DOHH2 (cell line): ENCODE data around the gene PHF2.

ENCODE experiments used
- H3F3A ChIP-seq: fragments of 200-600 bp; sonication (generic), shearing (Covaris generic); 2 replicates; pipeline ENCODE4 v1.6.0; 2016; ENCODE audit warnings: antibody characterized with exemption, mild to moderate bottlenecking; ENCODE audit not compliant: control insufficient read depth, insufficient read depth
- H3K27ac ChIP-seq: fragments of 200-600 bp; sonication (generic); 2 replicates; pipeline ENCODE4 v1.5.1; 2014; ENCODE audit warnings: low read depth, mild to moderate bottlenecking, low read length, moderate library complexity
- H3K27me3 ChIP-seq: fragments of 200-600 bp; sonication (generic); 2 replicates; pipeline ENCODE4 v1.6.1; 2014; ENCODE audit warnings: mild to moderate bottlenecking, low read length, mixed read lengths; ENCODE audit not compliant: control insufficient read depth
- H3K36me3 ChIP-seq: fragments of 200-600 bp; sonication (generic); 2 replicates; pipeline ENCODE4 v1.6.1; 2014; ENCODE audit warnings: mild to moderate bottlenecking, low read length, moderate library complexity, mixed read lengths; ENCODE audit not compliant: control insufficient read depth
- H3K4me1 ChIP-seq: fragments of 200-600 bp; sonication (generic); 2 replicates; pipeline ENCODE4 v1.6.1; 2014; ENCODE audit warnings: mild to moderate bottlenecking, low read length, mixed read lengths; ENCODE audit not compliant: control insufficient read depth
- H3K4me2 ChIP-seq: fragments of 200-600 bp; sonication (generic); 2 replicates; pipeline ENCODE4 v1.6.0; 2014; ENCODE audit warnings: mild to moderate bottlenecking, low read length, moderate library complexity
- H3K4me3 ChIP-seq: fragments of 200-600 bp; sonication (generic); 2 replicates; pipeline ENCODE4 v1.5.1; 2014; ENCODE audit warnings: mild to moderate bottlenecking, low read length, mixed read lengths
- H3K79me2 ChIP-seq: fragments of 200-600 bp; sonication (generic); 2 replicates; pipeline ENCODE4 v1.6.1; 2014; ENCODE audit warnings: mild to moderate bottlenecking, low read length, mixed read lengths; ENCODE audit not compliant: control insufficient read depth
- H3K9me2 ChIP-seq: fragments of 200-600 bp; sonication (generic); replicated peaks from 2 replicates; pipeline ENCODE4 v1.6.1; 2014; ENCODE audit warnings: mild to moderate bottlenecking, low read length, mixed read lengths; ENCODE audit not compliant: control insufficient read depth
- H3K9me3 ChIP-seq: fragments of 200-600 bp; sonication (generic); 2 replicates; pipeline ENCODE4 v1.6.1; 2014; ENCODE audit warnings: antibody characterized with exemption, low read length, mixed read lengths; ENCODE audit not compliant: control insufficient read depth, insufficient read depth
- H4K20me1 ChIP-seq: fragments of 200-600 bp; sonication (generic); 2 replicates; pipeline ENCODE4 v1.6.0; 2014; ENCODE audit warnings: low read depth, mild to moderate bottlenecking, antibody characterized with exemption, low read length, moderate library complexity; ENCODE audit not compliant: control insufficient read depth, insufficient read depth
- EZH2phosphoT487 ChIP-seq: fragments of 200-600 bp; sonication (generic); IDR thresholded peaks from 2 replicates; pipeline ENCODE4 v1.6.1; 2017; ENCODE audit warnings: borderline replicate concordance, mild to moderate bottlenecking, antibody characterized with exemption, low read length, moderate library complexity, mixed read lengths
- TF ChIP-seq, protein P1 (sequence below): fragments of 200-600 bp; sonication (generic); IDR thresholded peaks from one replicate; pipeline ENCODE4 v1.5.1; 2014; ENCODE audit warnings: antibody characterized with exemption, mild to moderate bottlenecking, low read depth, low read length; ENCODE audit not compliant: poor library complexity, severe bottlenecking

The PHF2 gene

GRCh38 chr9:93613791-93614190, 37.4 kb downstream of the PHF2 start:
- H3K27ac ChIP-seq: no peak overlapping the region
- H3F3A ChIP-seq: no peaks in the 10 kb centered on the region
- no peaks in the 10 kb centered on the region for H3K27me3 ChIP-seq
- no peaks in the 10 kb centered on the region for H3K36me3 ChIP-seq
- TF ChIP-seq EZH2phosphoT487: no peak
- TF ChIP-seq, protein P1, sequence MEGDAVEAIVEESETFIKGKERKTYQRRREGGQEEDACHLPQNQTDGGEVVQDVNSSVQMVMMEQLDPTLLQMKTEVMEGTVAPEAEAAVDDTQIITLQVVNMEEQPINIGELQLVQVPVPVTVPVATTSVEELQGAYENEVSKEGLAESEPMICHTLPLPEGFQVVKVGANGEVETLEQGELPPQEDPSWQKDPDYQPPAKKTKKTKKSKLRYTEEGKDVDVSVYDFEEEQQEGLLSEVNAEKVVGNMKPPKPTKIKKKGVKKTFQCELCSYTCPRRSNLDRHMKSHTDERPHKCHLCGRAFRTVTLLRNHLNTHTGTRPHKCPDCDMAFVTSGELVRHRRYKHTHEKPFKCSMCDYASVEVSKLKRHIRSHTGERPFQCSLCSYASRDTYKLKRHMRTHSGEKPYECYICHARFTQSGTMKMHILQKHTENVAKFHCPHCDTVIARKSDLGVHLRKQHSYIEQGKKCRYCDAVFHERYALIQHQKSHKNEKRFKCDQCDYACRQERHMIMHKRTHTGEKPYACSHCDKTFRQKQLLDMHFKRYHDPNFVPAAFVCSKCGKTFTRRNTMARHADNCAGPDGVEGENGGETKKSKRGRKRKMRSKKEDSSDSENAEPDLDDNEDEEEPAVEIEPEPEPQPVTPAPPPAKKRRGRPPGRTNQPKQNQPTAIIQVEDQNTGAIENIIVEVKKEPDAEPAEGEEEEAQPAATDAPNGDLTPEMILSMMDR: no peak
- no peaks in the 10 kb centered on the region for H4K20me1 ChIP-seq
- no peaks in the 10 kb centered on the region for H3K9me3 ChIP-seq
- no peak overlapping the region for H3K4me3 ChIP-seq
- H3K79me2 ChIP-seq: peaks cover 59% of the 10 kb centered on the region
- no peak overlapping the region for H3K4me2 ChIP-seq
- no peaks in the 10 kb centered on the region for H3K4me1 ChIP-seq
- no peaks in the 10 kb centered on the region for H3K9me2 ChIP-seq

- no peak overlapping the region for H3K4me2 ChIP-seq
- no peaks in the 10 kb centered on the region for H3F3A ChIP-seq
- TF ChIP-seq, protein P1: no peak
- TF ChIP-seq EZH2phosphoT487: no peak
- no peak overlapping the region for H3K4me3 ChIP-seq
- peaks cover 52% of the 10 kb centered on the region for H3K79me2 ChIP-seq
- no peaks in the 10 kb centered on the region for H3K4me1 ChIP-seq
- H3K27ac ChIP-seq: no peak overlapping the region
- no peaks in the 10 kb centered on the region for H3K9me2 ChIP-seq
- no peaks in the 10 kb centered on the region for H3K27me3 ChIP-seq
- H4K20me1 ChIP-seq: no peaks in the 10 kb centered on the region
- H3K9me3 ChIP-seq: no peaks in the 10 kb centered on the region
- H3K36me3 ChIP-seq: no peaks in the 10 kb centered on the region
These were observed 38.6 kb downstream of the PHF2 start for GRCh38 chr9:93614830-93615468.

DNA sequence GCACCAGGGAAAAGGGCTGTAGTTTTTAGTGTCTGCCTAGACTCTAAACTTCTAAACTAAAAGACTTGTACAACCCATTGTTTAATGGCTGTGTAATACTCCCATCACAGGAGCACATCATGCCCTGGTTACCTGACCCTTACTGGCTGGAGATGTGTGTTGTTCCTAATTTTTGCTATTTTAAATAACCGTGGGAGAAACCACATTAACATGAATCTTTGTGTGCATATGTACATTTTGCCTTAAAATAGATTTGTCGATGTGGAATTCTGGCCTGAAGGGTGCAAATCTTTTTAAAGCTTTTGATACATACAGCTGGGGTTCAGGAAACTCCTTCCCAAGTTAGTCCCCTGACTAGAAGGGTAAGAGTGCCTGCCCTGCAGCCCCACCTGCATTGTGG, 39.7 kb downstream of the PHF2 start:
- Histone ChIP-seq H3F3A (no peaks in the 10 kb centered on the region), H3K9me2 (no peaks in the 10 kb centered on the region), H3K4me2 (no peak overlapping the region), H3K36me3 (no peaks in the 10 kb centered on the region), H3K4me3 (no peak overlapping the region), H3K27ac (no peak overlapping the region), H4K20me1 (no peaks in the 10 kb centered on the region), H3K9me3 (no peaks in the 10 kb centered on the region), H3K4me1 (no peaks in the 10 kb centered on the region), H3K27me3 (no peaks in the 10 kb centered on the region), H3K79me2 (peaks cover 42% of the 10 kb centered on the region)
- TF ChIP-seq EZH2phosphoT487: no peak
- TF ChIP-seq, protein P1: no peak
